ELF-1 (cell line): ENCODE results near the gene NFIA.

ENCODE experiments used
- DNase-seq: peaks from one replicate; pipeline ENCODE4 v3.0.0-alpha.2; 2016; ENCODE audit warnings: low read depth, low spot score

The NFIA gene

DNA sequence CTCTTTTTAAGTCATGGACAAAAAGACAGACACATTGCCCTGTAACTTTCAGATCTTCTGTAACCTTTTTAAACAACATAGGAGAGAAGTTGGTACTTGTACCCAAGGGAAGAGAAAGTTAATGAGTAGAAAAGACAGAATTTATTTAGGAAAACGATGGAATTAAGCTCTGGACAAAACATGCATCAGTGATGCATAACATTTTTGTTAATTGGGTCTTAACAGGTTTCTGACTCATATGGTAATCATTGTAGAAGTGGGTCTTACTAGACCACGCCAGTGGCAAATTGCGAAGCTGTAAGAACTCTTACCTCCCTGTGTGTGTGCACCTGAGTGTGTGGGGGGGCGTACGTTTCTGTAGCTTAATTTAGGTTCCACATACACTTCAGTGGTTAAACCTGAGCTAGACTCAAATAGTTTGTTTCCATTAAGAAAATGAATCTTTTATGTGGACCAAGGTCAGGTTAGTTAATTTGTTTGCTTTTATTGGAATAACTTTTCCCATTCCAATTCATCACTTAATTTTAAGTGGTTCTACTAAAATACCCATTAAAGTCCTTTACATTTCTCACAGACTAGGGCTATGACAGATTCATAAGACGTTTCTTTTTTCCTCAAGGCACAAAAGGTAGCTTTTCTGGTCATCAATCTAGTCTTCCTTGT is 48.1 kb downstream of the NFIA start:
- no peak for DNase-seq

DNA sequence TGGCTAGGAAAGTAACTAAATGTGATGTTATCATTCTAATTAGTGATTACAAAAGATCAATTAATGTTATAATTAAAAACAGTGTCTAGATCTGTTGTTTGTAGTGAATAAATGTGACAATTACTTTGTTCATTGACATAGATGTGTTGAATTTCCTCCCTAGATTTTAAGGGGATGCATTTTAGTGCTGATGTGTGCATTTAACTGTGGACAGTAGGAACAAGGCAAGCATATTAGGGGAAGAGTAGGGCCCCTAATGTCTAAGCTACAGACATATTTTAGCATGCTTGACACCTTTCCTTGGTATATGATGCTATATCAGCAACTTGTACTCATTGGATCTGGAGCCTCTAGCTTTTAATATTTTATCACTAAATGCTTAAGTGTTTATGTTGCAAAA is 48.9 kb downstream of the NFIA start:
- DNase-seq, result no peak

DNA sequence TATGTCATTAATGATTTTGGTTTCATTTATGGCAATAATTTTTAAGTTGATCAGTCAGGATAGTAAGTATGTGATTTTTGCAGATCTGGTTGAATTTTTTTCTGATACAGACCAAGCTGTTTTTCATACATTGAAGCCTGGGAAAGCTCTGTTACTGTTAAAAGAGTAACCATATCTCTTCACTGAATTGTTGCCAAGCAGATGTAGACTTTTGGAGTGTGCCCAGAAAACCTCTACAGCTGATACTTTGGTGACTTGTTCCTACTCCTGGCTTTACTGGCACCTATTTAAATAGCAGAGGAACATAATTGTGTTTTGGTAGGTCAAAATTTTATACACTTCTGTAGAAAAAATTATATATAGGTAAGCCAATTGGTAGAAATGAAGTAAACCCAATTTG is 49.4 kb downstream of the NFIA start:
- DNase-seq, result no peak

GRCh38 chr1:61132176-61132638 is 49.8 kb downstream of the NFIA start:
- no peak for DNase-seq

DNA sequence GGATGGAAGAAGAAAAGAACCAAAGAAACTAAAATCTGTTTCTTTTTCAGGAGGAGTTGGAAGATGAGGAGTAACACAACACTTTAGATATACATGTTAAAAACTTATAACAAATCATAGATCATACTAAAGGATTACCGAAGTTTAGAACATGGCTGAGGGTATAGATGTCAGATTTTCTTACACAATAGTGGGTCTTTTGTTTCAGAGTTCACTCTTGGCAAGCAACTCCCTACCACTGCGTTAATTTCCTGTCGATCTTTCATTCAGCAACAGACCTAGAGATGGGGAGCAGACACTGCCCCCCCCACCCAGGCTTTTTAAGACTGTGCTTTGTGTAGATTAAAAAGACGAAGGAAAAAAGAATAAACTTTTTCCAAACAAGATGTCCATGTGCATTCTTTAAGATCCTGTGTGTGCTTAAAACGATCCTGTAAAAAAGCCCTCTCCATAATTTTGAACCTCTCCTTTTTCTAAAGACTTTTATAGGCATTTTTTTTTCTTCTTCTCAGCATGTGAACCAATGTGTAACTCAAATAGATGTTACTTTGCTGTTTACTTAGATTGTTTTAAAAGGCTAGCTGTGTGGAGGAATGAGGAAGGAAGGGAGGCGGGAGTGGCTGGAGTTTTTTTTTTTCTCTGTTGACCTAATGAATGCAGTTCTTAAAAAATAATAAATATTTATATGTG is 50.4 kb downstream of the NFIA start:
- no peak for DNase-seq

DNA sequence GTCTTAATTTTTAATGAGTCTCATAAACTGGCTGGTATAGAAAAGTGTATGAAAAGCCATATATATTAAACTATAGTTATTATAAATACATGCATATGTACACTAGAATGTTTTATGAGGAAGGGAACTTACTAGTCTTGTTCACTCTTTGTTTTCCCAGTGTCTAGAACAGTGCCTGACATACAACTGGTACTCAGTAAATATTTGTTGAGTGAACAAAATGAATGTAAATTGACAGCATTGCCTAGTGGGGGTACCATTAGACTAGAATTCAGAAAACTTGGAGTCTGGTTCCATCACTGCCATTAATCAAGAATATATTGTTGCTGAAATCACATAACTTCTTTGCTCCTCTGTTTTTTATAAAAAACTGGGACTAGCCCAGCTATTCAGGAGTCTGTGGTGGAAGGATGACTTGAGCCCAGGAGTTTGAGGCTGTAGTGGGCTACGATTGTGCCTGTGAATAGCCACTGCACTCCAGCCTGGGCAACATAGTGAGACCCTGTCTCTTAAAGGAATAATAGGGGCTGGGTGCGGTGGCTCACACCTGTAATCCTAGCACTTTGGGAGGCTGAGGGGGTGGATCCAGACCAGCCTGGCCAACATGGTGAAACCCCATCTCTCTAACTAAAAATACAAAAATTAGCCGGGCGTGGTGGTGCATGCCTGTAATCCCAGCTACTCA is 51.1 kb downstream of the NFIA start:
- no peak for DNase-seq

GRCh38 chr1:61135291-61135690 is 52.9 kb downstream of the NFIA start:
- no peak for DNase-seq

DNA sequence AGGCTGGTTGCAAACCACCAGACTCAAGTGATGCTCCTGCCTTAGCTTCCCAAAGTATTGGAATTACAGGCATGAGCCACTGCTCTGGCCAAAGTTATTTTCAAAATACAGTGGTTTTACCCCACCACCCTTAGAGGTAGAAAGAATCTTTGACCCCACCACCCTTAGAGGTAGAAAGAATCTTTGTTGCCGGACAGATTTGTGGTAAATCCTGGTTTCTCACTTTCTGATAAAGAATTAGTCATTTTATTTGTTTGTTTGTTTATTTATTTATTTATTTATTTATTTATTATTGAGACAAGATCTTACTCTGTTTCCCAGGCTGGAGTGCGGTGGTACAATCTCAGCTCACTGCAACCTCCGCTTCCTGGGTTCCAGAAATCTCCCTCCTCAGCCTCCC is 55.9 kb downstream of the NFIA start:
- DNase-seq, result no peak

DNA sequence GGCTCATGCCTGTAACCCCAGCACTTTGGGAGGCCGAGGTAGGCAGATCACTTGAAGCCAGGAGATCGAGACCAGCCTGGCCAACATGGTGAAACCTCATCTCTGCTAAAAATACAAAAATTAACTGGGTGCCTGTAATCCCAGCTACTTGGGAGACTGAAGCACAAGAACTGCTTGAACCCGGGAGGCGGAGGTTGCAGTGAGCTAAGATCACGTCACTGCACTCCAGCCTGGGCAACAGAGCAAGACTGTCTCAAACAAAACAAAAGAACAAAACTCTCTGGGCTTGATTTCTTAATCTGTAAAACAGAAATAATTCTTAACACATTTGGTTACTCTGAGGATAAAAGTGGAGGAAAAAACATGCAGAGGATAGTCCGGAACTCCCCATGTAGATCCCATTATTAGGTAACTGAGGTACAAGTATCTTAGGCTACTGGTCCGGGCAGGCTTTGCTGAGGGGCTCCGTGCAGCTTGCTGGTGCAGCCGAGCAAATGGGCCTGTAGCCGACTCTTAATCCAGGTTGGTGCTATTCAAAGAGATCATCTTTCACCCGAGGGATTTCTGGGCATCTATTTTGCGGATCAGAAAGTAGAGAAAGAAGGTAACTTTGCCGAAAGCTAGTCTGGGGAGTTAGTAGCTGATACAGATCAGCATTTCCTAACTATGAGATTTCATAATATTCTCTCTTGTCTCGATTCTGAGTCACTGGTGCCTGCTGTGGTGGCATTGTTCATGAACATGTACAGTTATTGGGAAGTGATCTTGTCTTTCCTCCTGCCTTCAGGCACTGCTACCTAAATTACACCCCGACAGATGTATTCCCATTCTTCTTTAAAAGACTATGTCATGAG is 56.8 kb downstream of the NFIA start:
- no peak for DNase-seq

- DNase-seq, result no peak
Measured at GRCh38 chr1:61139775-61140549, 57.6 kb downstream of the NFIA start.

GRCh38 chr1:61140778-61141177 is 58.4 kb downstream of the NFIA start:
- DNase-seq, result no peak

DNA sequence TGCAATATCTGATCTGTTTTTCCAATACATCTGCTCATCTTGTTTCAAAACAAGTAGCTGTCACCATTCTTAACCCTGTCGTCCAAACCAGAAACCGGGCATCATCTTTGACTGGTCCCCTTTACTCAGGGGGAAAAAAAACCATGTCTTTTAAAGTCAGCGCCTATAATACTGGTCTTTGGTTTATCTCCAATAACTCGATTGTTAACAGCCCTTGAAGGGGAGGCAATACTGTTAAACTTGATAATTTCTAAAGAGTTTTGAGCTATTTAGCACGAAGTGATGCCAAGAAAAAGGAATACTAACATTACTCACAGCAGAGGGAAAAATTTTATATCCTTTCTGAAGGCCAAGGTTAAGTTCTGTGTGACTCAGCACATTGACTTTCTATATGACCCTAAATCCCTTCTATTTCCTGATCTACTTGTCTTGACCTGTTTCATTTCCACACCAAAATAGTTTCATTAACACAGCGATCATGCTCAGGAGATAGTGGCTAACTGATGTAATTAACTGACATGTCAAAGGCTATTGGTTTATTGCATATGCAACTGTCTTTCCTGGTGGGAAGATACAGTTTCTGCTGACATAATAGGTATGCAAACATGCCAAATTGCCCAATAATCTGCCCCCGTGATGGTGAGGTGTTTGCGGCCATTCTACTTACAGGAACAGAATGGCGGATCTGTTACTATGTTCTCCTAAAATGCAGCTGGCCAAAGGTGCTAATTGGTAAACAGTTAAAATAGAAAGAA is 59.1 kb downstream of the NFIA start:
- DNase-seq, result no peak

- no peak for DNase-seq
Measured at GRCh38 chr1:61142043-61142440, 59.7 kb downstream of the NFIA start.

- DNase-seq, result no peak
Measured at GRCh38 chr1:61142726-61143500, 60.6 kb downstream of the NFIA start.

DNA sequence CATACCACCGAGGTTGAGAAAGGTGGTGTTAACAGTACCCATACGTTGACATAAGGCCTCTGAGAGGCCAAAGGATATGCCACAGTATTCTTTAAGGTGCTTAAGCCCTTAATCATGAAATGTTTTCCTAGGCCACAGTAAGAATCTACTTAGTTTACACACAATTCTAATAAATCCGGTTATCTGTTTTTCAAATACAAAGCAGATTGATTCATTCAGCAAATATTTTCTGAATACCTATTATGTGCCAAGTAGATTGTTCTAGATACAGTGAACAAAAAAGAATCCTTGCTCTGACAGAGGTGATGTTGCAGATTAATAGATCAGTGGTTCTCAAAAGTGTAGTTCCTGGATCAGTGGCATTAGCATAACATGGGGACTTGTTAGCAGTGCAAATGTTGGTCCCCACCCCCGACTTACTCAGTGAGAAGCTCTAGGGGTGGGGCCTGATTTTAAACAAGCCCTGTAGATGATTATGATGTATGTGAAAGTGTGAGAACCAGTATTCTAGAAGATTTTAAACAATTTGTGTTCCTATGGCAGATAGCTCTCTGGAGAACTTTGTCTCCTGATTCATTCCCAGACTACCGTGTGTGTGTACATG is 61.6 kb downstream of the NFIA start:
- no peak for DNase-seq

DNA sequence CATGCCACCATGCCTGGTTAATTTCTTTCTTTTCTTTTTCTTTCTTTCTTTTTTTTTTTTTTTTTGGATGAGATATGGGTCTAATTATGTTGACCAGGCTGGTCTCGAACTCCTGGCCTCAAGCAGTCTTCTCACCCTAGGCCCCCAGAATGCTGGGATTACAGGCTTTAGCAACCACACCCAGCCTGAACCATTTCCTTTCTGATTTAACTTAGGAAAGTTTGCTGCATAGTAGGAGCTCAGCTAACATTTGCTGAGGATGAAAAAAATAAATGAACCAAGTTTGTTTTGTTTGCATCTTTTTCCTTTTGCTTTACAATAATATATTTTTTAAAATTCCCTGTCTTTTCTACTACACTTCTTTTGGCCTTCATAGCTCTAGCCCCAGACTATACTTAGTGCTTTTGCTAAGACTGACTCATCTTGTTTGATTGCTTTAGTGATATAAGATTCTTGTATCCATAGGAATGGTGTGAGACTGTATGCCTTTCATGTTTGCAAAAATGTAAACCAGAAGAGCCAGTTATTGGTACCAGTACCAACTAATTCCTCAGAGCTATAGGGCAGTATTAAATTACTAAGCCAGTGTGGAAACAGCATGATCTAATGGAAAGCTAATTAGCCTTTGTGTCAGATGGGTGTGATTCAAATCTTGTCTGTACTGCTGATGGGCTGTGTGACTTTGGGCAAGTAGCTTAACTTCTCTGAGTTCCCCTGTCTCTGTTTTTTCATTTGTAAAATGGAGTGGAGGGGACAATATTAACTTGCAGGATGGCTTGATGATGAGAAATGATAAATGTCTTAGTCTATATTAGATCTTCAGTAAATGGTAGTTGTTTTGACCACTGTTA is 66.9 kb downstream of the NFIA start:
- DNase-seq, result no peak

- DNase-seq, result no peak
Measured at GRCh38 chr1:61151565-61151964, 69.2 kb downstream of the NFIA start.

- no peak for DNase-seq
Measured at GRCh38 chr1:61152066-61152465, 69.7 kb downstream of the NFIA start.
